ENCODE measurements around the gene SNED1.

SNED1 gene

DNA sequence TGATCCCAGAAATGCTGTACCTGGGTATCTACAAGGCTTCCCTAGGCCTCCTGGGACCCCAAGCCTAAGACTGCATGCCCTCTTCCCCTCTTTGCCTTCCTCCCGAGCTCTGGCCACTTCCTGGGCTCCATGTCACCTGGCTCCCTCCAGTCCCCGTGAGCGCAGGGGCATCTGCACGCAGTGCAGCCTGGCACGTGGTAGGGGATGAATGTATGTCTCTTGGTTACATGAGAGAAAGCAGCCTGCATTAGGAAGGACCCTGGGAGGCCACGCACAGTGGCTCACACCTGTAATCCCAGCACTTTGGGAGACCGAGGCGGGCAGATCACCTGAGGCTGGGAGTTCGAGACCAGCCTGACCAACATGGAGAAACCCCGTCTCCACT is 135.0 kb downstream of the SNED1 start:
- intact Hi-C loops (cut with DNase I; ENCODE audit: low total_unique reads): no loop called here
- DNase-seq: peak; percentile 7 to 55
- H3K36me3 ChIP-seq: peaks cover 0 to 21% (median 3%) of the 10 kb centered on the region in 3 donors

DNA sequence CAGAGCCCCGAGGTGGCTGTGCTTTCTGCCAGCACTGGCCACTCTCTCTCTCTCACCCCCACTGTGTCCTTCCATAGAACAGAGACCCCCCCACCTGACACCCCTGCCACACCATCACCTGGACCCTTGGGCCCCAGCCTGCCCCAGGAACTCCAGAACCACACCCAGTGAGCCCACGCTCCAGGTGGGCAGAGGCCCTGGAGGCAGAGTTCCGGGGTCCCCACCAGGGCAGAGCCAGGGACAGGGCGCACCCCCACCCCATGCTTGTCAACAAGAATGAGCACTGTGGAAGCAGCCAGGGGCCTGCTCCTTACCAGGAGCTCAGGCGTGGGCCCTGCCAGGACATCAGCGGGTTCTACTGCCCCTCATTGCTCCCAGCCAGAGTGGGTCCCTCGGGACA is 136.3 kb downstream of the SNED1 start:
- peak in 1 of 2 donors; percentile 52 for DNase-seq
- Histone ChIP-seq H3K4me1 (no peaks in the 10 kb centered on the region), H3K27me3 (no peaks in the 10 kb centered on the region), H3K9me3 (no peaks in the 10 kb centered on the region), H3K27ac (no peak overlapping the region), H3K36me3 (peaks cover 0 to 25% (median 3%) of the 10 kb centered on the region in 3 donors), H3K4me3 (no peak overlapping the region)
- intact Hi-C loops (cut with DNase I; ENCODE audit: low total_unique reads): no loop called here
- TF ChIP-seq, protein P1, sequence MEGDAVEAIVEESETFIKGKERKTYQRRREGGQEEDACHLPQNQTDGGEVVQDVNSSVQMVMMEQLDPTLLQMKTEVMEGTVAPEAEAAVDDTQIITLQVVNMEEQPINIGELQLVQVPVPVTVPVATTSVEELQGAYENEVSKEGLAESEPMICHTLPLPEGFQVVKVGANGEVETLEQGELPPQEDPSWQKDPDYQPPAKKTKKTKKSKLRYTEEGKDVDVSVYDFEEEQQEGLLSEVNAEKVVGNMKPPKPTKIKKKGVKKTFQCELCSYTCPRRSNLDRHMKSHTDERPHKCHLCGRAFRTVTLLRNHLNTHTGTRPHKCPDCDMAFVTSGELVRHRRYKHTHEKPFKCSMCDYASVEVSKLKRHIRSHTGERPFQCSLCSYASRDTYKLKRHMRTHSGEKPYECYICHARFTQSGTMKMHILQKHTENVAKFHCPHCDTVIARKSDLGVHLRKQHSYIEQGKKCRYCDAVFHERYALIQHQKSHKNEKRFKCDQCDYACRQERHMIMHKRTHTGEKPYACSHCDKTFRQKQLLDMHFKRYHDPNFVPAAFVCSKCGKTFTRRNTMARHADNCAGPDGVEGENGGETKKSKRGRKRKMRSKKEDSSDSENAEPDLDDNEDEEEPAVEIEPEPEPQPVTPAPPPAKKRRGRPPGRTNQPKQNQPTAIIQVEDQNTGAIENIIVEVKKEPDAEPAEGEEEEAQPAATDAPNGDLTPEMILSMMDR (IDR thresholded peaks at IDR 0.05): no peak

More for the DNA sequence above, 135.0 kb downstream of the SNED1 start:
- Histone ChIP-seq H3K27me3 (no peaks in the 10 kb centered on the region), H3K9me3 (no peaks in the 10 kb centered on the region), H3K27ac (no peak overlapping the region), H3K4me1 (no peaks in the 10 kb centered on the region), H3K4me3 (no peak overlapping the region)
- TF ChIP-seq, protein P1 (IDR thresholded peaks at IDR 0.05): no peak

DNA sequence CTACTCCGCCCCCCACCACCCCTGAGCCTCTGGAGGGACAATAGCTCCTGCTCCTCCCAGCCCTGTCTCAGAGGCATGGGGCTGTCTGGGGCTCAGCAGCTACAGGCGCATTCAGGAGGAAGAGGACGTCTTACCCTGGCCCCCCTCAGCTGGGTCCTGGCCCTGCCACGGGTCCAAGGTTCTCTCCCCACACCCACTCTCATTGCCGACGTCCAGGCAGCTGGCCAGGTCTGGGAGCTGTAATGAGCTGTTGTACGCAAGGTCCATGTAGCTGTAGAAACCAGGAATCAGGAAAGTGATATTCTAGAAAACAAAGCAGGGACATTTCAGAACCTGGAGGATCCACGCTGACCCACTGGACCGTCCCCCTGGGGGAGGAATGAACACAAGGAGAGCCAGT is 137.3 kb downstream of the SNED1 start:
- Histone ChIP-seq H3K9me3 (no peaks in the 10 kb centered on the region), H3K4me1 (no peaks in the 10 kb centered on the region), H3K27me3 (no peaks in the 10 kb centered on the region), H3K36me3 (peaks cover 0 to 33% (median 0%) of the 10 kb centered on the region in 3 donors), H3K27ac (no peak overlapping the region), H3K4me3 (no peak overlapping the region)
- TF ChIP-seq, protein P1 (IDR thresholded peaks at IDR 0.05): no peak
- intact Hi-C loops (cut with DNase I; ENCODE audit: low total_unique reads): no loop called here
- DNase-seq: peak in 1 of 2 donors; percentile 48

DNA sequence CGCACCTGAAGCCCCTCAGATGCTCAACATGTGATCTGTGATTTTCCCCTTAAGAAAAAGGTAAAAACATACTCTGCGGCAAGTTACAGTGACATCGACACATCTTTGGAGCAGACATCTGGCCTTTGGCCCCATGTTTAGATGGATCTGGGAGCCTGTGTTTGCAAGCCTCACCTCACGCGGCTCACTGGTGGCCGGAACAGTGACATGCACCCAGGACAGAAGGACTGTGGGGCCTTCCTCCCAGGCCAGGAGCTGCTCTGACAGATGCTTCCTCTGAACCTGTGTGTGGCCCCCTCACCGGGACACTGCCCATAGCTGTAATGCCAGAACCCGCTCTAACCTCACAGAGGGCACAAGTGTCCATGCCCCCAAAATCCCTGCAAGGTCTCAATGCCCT is 137.8 kb downstream of the SNED1 start:
- intact Hi-C loops (cut with DNase I; ENCODE audit: low total_unique reads): no loop called here
- DNase-seq: peak in 1 of 2 donors; percentile 56
- H3K4me3 ChIP-seq: no peak overlapping the region
- no peaks in the 10 kb centered on the region for H3K27me3 ChIP-seq
- H3K9me3 ChIP-seq: no peaks in the 10 kb centered on the region
- no peaks in the 10 kb centered on the region for H3K4me1 ChIP-seq
- TF ChIP-seq, protein P1 (IDR thresholded peaks at IDR 0.05): no peak
- H3K36me3 ChIP-seq: peaks cover 0 to 33% (median 0%) of the 10 kb centered on the region in 3 donors
- no peak overlapping the region for H3K27ac ChIP-seq

DNA sequence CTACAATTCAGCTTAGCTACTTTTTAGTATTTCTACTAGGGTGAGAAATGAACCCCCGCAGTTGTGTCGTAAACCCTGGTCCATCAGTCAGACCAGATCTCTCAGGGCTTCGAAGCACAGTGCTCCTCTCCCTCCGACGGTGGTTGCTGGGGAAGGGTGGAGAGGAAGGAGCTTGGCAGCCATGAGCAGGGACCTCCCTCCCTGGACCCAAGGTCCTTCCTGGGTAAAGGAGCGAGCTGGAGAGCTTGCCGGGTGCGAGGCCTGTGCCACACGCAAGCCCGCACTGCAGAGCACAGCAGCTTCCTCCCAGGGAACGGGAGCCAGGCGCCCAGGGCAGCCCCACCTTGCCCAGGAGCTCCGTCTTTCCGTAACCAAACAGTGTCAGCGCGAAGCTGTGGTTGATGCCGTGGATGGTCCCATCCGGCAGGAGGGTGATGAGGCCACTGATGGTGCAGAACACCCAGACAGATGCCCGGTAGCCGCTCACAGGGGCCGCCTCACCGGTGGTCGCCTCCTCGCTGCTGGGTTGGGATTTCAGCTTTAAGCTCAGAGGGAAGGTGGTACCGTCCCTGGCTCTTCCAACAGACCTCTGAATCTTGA is 138.3 kb downstream of the SNED1 start:
- no peaks in the 10 kb centered on the region for H3K4me1 ChIP-seq
- no peak overlapping the region for H3K27ac ChIP-seq
- no peak overlapping the region for H3K4me3 ChIP-seq
- TF ChIP-seq, protein P1 (IDR thresholded peaks at IDR 0.05): no peak
- DNase-seq: peak in 1 of 2 donors; percentile 37
- peaks cover 0 to 33% (median 0%) of the 10 kb centered on the region in 3 donors for H3K36me3 ChIP-seq
- intact Hi-C loops (cut with DNase I; ENCODE audit: low total_unique reads): no loop called here
- no peaks in the 10 kb centered on the region for H3K27me3 ChIP-seq
- H3K9me3 ChIP-seq: no peaks in the 10 kb centered on the region
